HG02884 (cell line): ENCODE measurements around the gene NACC1.
"Not testable (repeated sequence)": the region's sequence is repeated elsewhere in the genome, so short reads cannot be mapped to it uniquely, and the experiment has no call there.

Source experiments
- ATAC-seq: cut with Tn5 transposase; IDR thresholded peaks from one replicate; pipeline ENCODE4 v1.9.1; 2021; ENCODE audit warnings: mild to moderate bottlenecking, moderate library complexity; ENCODE audit not compliant: unreplicated experiment

Gene NACC1

GRCh38 chr19:13160557-13160956 lies 42.5 kb downstream of the NACC1 start:
- ATAC-seq = no peak

GRCh38 chr19:13162724-13163608 lies 44.9 kb downstream of the NACC1 start:
- peak; percentile 49 for ATAC-seq

GRCh38 chr19:13163609-13164342 lies 45.7 kb downstream of the NACC1 start:
- no peak for ATAC-seq

- no peak for ATAC-seq
Measured at GRCh38 chr19:13164343-13165161, 46.5 kb downstream of the NACC1 start.

- ATAC-seq = no peak
Measured at GRCh38 chr19:13165162-13165997, 47.3 kb downstream of the NACC1 start.

- ATAC-seq = not testable (repeated sequence)
Measured at GRCh38 chr19:13166151-13166550, 48.1 kb downstream of the NACC1 start.

- no peak for ATAC-seq
Measured at GRCh38 chr19:13169769-13170168, 51.7 kb downstream of the NACC1 start.

- ATAC-seq = no peak
Measured at GRCh38 chr19:13171146-13171545, 53.1 kb downstream of the NACC1 start.

GRCh38 chr19:13172346-13173138 lies 54.5 kb downstream of the NACC1 start:
- ATAC-seq = no peak

GRCh38 chr19:13173139-13173737 lies 55.2 kb downstream of the NACC1 start:
- ATAC-seq = no peak

GRCh38 chr19:13176345-13176744 lies 58.3 kb downstream of the NACC1 start:
- ATAC-seq = no peak

- ATAC-seq = not testable (repeated sequence)
Measured at GRCh38 chr19:13177584-13177983, 59.5 kb downstream of the NACC1 start.

GRCh38 chr19:13178291-13178690 lies 60.2 kb downstream of the NACC1 start:
- ATAC-seq = not testable (repeated sequence)

- ATAC-seq = no peak
Measured at GRCh38 chr19:13181747-13182388, 63.8 kb downstream of the NACC1 start.

GRCh38 chr19:13184926-13185325 lies 66.9 kb downstream of the NACC1 start:
- not testable (repeated sequence) for ATAC-seq

- ATAC-seq = not testable (repeated sequence)
Measured at GRCh38 chr19:13185763-13186657, 67.9 kb downstream of the NACC1 start.

GRCh38 chr19:13186688-13187087 lies 68.6 kb downstream of the NACC1 start:
- ATAC-seq = not testable (repeated sequence)
